LNCAP (cell line): ENCODE results near the gene ADRB1.

ENCODE experiments used
- CTCF ChIP-seq: fragments of 450-650 bp; IDR thresholded peaks from 2 replicates; pipeline ENCODE4 v1.5.1; 2017; ENCODE audit warnings: mild to moderate bottlenecking

Gene ADRB1

GRCh38 chr10:114048472-114048871 is 4.8 kb downstream of the ADRB1 start:
- no peak for TF ChIP-seq CTCF

DNA sequence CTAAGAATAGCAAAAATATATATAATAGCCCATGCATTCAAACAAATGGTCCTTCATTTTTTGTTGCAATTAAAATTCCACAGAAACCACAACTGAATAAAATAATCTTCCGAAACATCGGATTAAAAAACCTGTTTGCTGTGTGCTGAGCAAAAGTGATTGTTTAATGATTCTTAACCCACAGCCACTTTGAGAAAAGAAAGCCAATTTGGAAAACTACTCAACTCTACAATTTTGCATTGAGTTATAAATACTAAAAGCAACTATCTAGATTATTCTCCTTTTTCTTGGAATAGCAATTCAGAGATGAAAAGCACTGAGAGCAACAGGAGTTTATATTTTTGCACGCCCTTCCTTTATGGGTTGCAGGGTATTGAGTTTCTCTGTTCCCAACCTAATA is 8.0 kb downstream of the ADRB1 start:
- no peak for TF ChIP-seq CTCF

DNA sequence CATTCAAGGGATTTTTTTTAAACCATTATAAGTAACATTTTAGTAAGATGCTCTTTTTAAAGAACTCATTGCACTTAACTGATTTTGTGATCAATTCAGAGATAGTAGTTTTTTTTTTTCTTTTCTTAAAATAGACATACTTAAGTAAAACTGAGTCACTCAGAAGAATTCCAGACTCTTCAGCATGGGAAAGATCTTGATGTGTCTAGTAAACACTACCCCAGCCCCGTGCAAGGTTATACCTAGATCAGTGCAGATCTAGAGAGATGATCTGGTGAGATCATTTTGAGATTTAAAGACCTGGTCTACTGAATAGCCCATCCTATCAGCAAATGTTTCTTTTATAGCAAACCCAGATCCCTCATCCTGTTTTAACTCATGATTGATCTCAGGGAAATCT is 8.6 kb downstream of the ADRB1 start:
- no peak for TF ChIP-seq CTCF

DNA sequence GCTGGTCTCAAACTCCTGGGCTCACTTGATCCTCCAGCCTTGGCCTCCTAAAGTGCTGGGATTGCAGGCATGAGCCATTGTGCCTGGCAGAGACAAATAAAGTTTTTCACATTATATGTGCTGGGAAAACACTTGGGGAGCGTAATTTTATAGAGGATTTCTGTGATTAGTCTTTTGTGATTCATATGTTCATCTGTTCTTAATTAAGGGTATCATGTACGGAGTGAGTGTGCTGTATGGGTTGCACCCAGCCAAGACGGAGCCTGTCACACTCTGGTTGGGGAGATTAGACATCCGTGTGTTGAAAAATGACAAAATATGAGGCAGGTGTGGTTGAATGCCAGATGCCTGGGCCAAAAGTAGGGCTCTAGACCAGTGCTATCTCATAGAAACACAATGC is 10.3 kb downstream of the ADRB1 start:
- TF ChIP-seq CTCF, result no peak

DNA sequence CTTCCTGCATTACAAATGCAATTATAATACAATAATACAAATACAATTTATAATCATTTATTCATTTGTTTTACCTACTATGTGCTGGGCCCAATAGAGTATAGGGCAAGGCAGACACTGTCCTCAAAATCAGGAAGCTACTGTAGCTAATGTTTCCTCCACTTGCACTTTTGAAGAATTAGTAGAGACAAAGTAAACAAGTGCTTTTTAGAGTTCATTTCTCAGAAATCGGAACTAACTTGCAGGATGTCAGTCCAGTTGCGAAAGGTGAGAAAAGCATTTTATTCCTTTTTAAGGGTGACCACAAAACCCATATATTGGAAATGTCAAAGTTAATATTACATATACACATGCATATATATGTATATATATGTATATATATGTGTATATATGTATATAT is 14.2 kb downstream of the ADRB1 start:
- no peak for TF ChIP-seq CTCF

DNA sequence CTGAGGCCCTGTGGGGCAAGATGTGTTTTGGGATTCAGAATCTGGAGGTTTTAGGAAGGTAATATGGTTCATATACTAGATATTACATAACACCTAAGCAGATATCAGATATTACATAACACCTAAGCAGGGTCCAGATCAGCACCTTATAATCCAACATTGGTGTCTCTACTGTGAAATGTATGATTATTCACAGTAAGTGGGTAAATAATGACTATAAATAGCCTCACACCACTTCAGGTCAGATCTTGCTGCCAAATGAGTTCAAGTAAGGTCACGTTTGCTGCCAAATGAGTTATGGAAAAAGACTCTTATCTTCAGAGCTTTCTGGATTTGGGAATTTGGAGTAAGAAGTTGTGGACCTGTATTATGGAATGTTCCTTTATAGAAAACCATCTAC is 14.6 kb downstream of the ADRB1 start:
- TF ChIP-seq CTCF, result no peak

DNA sequence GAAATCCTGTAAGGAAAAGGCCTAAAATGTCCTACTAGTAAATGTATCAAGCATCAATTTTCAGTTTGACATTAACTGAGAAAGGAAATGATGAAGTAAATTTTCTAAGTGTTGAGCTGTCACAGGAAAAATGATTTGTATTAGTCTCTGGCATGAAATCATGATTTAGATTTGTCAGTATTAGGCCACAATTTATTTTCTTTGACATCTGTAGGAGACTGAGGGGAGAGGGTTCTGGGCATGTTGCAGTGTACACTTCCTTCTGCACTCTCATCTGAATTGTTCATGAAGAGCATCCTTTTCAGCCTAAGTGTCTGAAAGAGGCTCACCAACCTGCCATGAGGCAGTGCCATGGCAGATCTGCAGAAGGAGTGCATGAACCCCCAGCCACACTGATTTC is 15.9 kb downstream of the ADRB1 start:
- TF ChIP-seq CTCF, result no peak

- no peak for TF ChIP-seq CTCF
Observed at GRCh38 chr10:114060456-114060855, 16.8 kb downstream of the ADRB1 start.
